Measurements from ENCODE around the gene DNAJB2.

GRCh38 chr2:219243291-219243761 is 35.8 kb upstream of the DNAJB2 start:
- TF ChIP-seq CTCF (IDR thresholded peaks at IDR 0.05) (no peak), ZFX (IDR thresholded peaks at IDR 0.05; ENCODE audit: borderline replicate concordance) (no peak)
